Measurements from ENCODE around the gene UMODL1.

GRCh38 chr21:42102526-42102925 lies 31.4 kb downstream of the UMODL1 start:
- TF ChIP-seq CTCF (IDR thresholded peaks at IDR 0.05) (no peak), POLR2A (IDR thresholded peaks at IDR 0.05) (no peak)
